GM19463 (cell line): ENCODE data around the gene C2orf72.
"Not testable (repeated sequence)": the region's sequence is repeated elsewhere in the genome, so short reads cannot be mapped to it uniquely, and the experiment has no call there.

Source experiments
- ATAC-seq: cut with Tn5 transposase; IDR thresholded peaks from one replicate; pipeline ENCODE4 v1.9.1; 2021; ENCODE audit warnings: mild to moderate bottlenecking, moderate library complexity; ENCODE audit not compliant: unreplicated experiment

Gene C2orf72

GRCh38 chr2:231013820-231014219 lies 23.5 kb upstream of the C2orf72 start:
- no peak for ATAC-seq

- no peak for ATAC-seq
Measured at GRCh38 chr2:231015478-231015877, 21.8 kb upstream of the C2orf72 start.

GRCh38 chr2:231015926-231016325 lies 21.4 kb upstream of the C2orf72 start:
- ATAC-seq, result no peak

GRCh38 chr2:231016566-231017230 lies 20.6 kb upstream of the C2orf72 start:
- no peak for ATAC-seq

GRCh38 chr2:231017231-231017598 lies 20.1 kb upstream of the C2orf72 start:
- no peak for ATAC-seq

- ATAC-seq, result no peak
Measured at GRCh38 chr2:231018184-231018583, 19.1 kb upstream of the C2orf72 start.

GRCh38 chr2:231025059-231025458 lies 12.3 kb upstream of the C2orf72 start:
- ATAC-seq, result not testable (repeated sequence)

GRCh38 chr2:231028889-231029288 lies 8.4 kb upstream of the C2orf72 start:
- no peak for ATAC-seq

GRCh38 chr2:231029563-231029962 lies 7.8 kb upstream of the C2orf72 start:
- no peak for ATAC-seq

GRCh38 chr2:231030725-231031124 lies 6.6 kb upstream of the C2orf72 start:
- ATAC-seq, result no peak

- ATAC-seq, result no peak
Measured at GRCh38 chr2:231032575-231033140, 4.7 kb upstream of the C2orf72 start.

- ATAC-seq, result no peak
Measured at GRCh38 chr2:231033147-231034132, 3.9 kb upstream of the C2orf72 start.

GRCh38 chr2:231034291-231034882 lies 2.9 kb upstream of the C2orf72 start:
- no peak for ATAC-seq

- ATAC-seq, result no peak
Measured at GRCh38 chr2:231036131-231036530, 1.2 kb upstream of the C2orf72 start.

GRCh38 chr2:231036578-231037106 lies 681 bp upstream of the C2orf72 start:
- ATAC-seq, result no peak

- ATAC-seq, result no peak
Measured at GRCh38 chr2:231037731-231038482, 584 bp downstream of the C2orf72 start.

GRCh38 chr2:231038483-231039293 lies 1.4 kb downstream of the C2orf72 start:
- no peak for ATAC-seq

GRCh38 chr2:231039294-231039664 lies 2.0 kb downstream of the C2orf72 start:
- ATAC-seq, result no peak

- ATAC-seq, result no peak
Measured at GRCh38 chr2:231039821-231040364, 2.6 kb downstream of the C2orf72 start.
